ENCODE results near the gene BCOR. TPM values are rescaled to one million over a fixed set of nuclear protein-coding genes. Genes with fewer than 3 reads are reported as not detected.

Gene BCOR
- total and polyA plus RNA-seq, 11 donors, result 6.7 to 40.1 (median 17.9) TPM

- 59 to 63% (median 59%) methylated on average over 3 of the region's 3 CpGs for WGBS, 4 donors
Measured at GRCh38 chrX:40043895-40044294, 53.9 kb downstream of the BCOR start.

DNA sequence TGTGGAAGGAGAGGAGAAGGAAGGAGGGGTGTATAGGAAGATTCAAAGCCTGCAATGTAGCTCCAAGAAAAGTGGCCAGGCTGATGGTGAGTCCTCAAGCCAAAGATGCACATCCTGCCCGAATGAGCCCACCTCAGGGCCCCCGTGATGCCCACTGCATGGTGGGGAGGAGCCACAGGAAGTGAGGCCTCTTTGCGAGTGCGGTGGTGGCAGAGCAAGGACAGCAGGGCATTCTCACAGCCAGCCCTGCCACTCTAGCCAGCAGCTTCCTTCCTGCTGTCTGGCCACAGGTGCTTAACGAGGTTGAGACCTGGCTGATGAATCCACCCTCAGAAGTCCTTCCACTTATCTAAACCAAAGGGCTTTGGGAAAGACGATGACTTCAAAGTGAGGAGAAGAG lies 55.8 kb downstream of the BCOR start:
- Histone ChIP-seq H3K36me3 (no peaks in the 10 kb centered on the region), H3K27ac (no peak overlapping the region), H3K4me1 (peaks cover 0 to 9% (median 0%) of the 10 kb centered on the region in 12 donors), H3K9me3 (peaks cover 0 to 14% (median 0%) of the 10 kb centered on the region in 12 donors), H3K27me3 (no peaks in the 10 kb centered on the region), H3K4me3 (no peak overlapping the region)
- no peak for TF ChIP-seq CTCF (IDR thresholded peaks at IDR 0.05)
- no peak for TF ChIP-seq POLR2A (IDR thresholded peaks at IDR 0.05)
- 48 to 79% (median 68%) methylated on average over 6 of the region's 6 CpGs for WGBS, 4 donors
- intact Hi-C loops (cut with DNase I), result no loop called here
- no peak for ATAC-seq
- DNase-seq, result no peak

More at GRCh38 chrX:40043895-40044294, 53.9 kb downstream of the BCOR start:
- H3K4me3 ChIP-seq, result no peak overlapping the region
- ATAC-seq (peak in 2 of 4 donors; percentile 14 to 54), DNase-seq (no peak)
- H3K9me3 ChIP-seq, result peaks cover 0 to 18% (median 3%) of the 10 kb centered on the region in 12 donors
- TF ChIP-seq POLR2A (IDR thresholded peaks at IDR 0.05), result no peak
- no peak for TF ChIP-seq CTCF (IDR thresholded peaks at IDR 0.05)
- H3K27ac ChIP-seq, result no peak overlapping the region
- H3K4me1 ChIP-seq, result peaks cover 0 to 9% (median 0%) of the 10 kb centered on the region in 12 donors
- no peaks in the 10 kb centered on the region for H3K27me3 ChIP-seq
- H3K36me3 ChIP-seq, result peaks cover 0 to 6% (median 5%) of the 10 kb centered on the region in 9 donors
- intact Hi-C loops (cut with DNase I), result no loop called here

DNA sequence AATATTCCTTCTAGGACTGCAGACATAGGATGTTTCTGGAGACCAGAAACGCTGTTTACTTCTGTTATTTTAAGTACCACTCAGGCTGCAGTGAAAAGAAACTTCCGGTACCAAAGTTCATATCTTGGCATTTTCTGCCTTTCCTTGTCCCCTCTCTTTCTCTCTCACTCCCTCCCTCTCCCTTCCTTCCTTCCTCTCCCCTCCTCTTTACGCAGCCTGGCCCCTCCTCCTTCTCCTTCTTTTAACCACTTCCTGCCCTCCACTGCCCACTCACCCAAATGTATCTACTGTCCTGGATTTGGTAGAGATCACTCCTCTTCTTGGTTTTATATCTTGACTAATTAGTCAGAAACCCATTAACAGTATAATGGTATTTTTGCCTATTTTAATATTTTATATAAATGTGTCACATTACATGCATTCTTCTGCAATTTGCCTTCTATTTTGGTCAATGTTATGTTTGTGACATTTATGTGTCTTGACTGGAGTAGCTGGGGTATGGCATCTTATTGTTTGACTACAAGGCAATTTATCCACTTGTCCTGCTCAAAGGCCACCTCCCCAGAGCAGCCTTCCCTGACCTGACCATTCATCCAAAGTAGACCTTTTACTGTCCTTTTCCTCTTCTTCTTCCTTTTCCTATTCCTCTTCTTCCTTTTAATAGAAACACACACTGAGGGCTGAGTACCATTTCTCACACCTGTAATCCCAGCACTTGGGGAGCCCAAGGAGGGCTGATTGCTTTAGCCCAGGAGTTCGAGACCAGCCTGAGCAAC lies 56.9 kb downstream of the BCOR start:
- WGBS, 4 donors, result 46 to 47% (median 47%) methylated on average over 4 of the region's 4 CpGs
- Histone ChIP-seq H3K4me3 (no peak overlapping the region), H3K36me3 (no peaks in the 10 kb centered on the region), H3K9me3 (peaks cover 0 to 10% (median 0%) of the 10 kb centered on the region in 12 donors), H3K27me3 (no peaks in the 10 kb centered on the region), H3K4me1 (peaks cover 0 to 9% (median 0%) of the 10 kb centered on the region in 12 donors), H3K27ac (no peak overlapping the region)
- TF ChIP-seq POLR2A (IDR thresholded peaks at IDR 0.05) (no peak), CTCF (IDR thresholded peaks at IDR 0.05) (no peak)
- intact Hi-C loops (cut with DNase I), result no loop called here
- ATAC-seq, result no peak
- DNase-seq, result no peak

GRCh38 chrX:40039887-40040286 lies 57.9 kb downstream of the BCOR start:
- TF ChIP-seq POLR2A (IDR thresholded peaks at IDR 0.05), result no peak
- TF ChIP-seq CTCF (IDR thresholded peaks at IDR 0.05), result no peak
- no peak for ATAC-seq
- no peak overlapping the region for H3K4me3 ChIP-seq
- H3K4me1 ChIP-seq, result peaks cover 0 to 9% (median 0%) of the 10 kb centered on the region in 12 donors
- H3K36me3 ChIP-seq, result no peaks in the 10 kb centered on the region
- no peak for DNase-seq
- no peak overlapping the region for H3K27ac ChIP-seq
- no peaks in the 10 kb centered on the region for H3K27me3 ChIP-seq
- WGBS, 4 donors, result 87 to 98% (median 94%) methylated on average over 8 of the region's 8 CpGs
- peaks cover 0 to 10% (median 0%) of the 10 kb centered on the region in 12 donors for H3K9me3 ChIP-seq
- intact Hi-C loops (cut with DNase I), result no loop called here

All from heart left ventricle (tissue), 16 donors.